ELR (cell line): ENCODE measurements around the gene CXCR6.

Experiments
- DNase-seq: peaks from one replicate; pipeline ENCODE4 v3.0.0-alpha.2; 2015; ENCODE audit warnings: low read depth

CXCR6 gene

GRCh38 chr3:45948311-45948781 lies 5.1 kb downstream of the CXCR6 start:
- DNase-seq, result peak; percentile 49

- DNase-seq, result no peak
Measured at GRCh38 chr3:45948881-45949280, 5.6 kb downstream of the CXCR6 start.

GRCh38 chr3:45949432-45949831 lies 6.2 kb downstream of the CXCR6 start:
- DNase-seq, result no peak

GRCh38 chr3:45950131-45950530 lies 6.9 kb downstream of the CXCR6 start:
- DNase-seq, result no peak

GRCh38 chr3:45950686-45951600 lies 7.7 kb downstream of the CXCR6 start:
- no peak for DNase-seq

- DNase-seq, result no peak
Measured at GRCh38 chr3:45951946-45952345, 8.7 kb downstream of the CXCR6 start.

- DNase-seq, result no peak
Measured at GRCh38 chr3:45952456-45952855, 9.2 kb downstream of the CXCR6 start.

GRCh38 chr3:45953536-45953935 lies 10.3 kb downstream of the CXCR6 start:
- DNase-seq, result no peak

- DNase-seq, result no peak
Measured at GRCh38 chr3:45954306-45954705, 11.0 kb downstream of the CXCR6 start.

GRCh38 chr3:45955017-45955647 lies 11.9 kb downstream of the CXCR6 start:
- DNase-seq, result no peak

- no peak for DNase-seq
Measured at GRCh38 chr3:45955706-45956105, 12.4 kb downstream of the CXCR6 start.

- no peak for DNase-seq
Measured at GRCh38 chr3:45957586-45957985, 14.3 kb downstream of the CXCR6 start.

- peak; percentile 22 for DNase-seq
Measured at GRCh38 chr3:45958321-45958791, 15.1 kb downstream of the CXCR6 start.

- no peak for DNase-seq
Measured at GRCh38 chr3:45959201-45959600, 15.9 kb downstream of the CXCR6 start.

- no peak for DNase-seq
Measured at GRCh38 chr3:45960289-45960688, 17.0 kb downstream of the CXCR6 start.

GRCh38 chr3:45962033-45962432 lies 18.8 kb downstream of the CXCR6 start:
- DNase-seq, result no peak

GRCh38 chr3:45964139-45964538 lies 20.9 kb downstream of the CXCR6 start:
- DNase-seq, result no peak

GRCh38 chr3:45965253-45965652 lies 22.0 kb downstream of the CXCR6 start:
- no peak for DNase-seq

- no peak for DNase-seq
Measured at GRCh38 chr3:45965653-45966052, 22.4 kb downstream of the CXCR6 start.

GRCh38 chr3:45966371-45966791 lies 23.1 kb downstream of the CXCR6 start:
- DNase-seq, result no peak

GRCh38 chr3:45966950-45967640 lies 23.8 kb downstream of the CXCR6 start:
- DNase-seq, result no peak

- no peak for DNase-seq
Measured at GRCh38 chr3:45967724-45968123, 24.5 kb downstream of the CXCR6 start.

GRCh38 chr3:45968149-45968548 lies 24.9 kb downstream of the CXCR6 start:
- no peak for DNase-seq
